Activated T-helper 1 cell treated with anti-CD3 and anti-CD28 coated beads, Interleukin-12 subunit alpha, Interleukin-12 subunit beta, Interleukin-2, Interleukin-4 antibody, amounts not matched to agents 30 ng/mL and 10 ng/mL and 1 ng/mL, durations not matched to agents 14 hours and 24 hours and 36 hours (primary cell): Measurements from ENCODE around the gene GALK1. TPM values are rescaled to one million over a fixed set of nuclear protein-coding genes. Genes with fewer than 3 reads are reported as not detected.

ENCODE experiments used
- DNase-seq: peaks from one replicate; pipeline ENCODE4 v3.0.0; 2021; ENCODE audit warnings: low spot score
- H3K27ac Mint-ChIP-seq: one replicate; pipeline ENCODE4 v1.8.0; 2021; ENCODE audit warnings: mild to moderate bottlenecking, mixed read lengths
- H3K27me3 Mint-ChIP-seq: one replicate; pipeline ENCODE4 v1.8.0; 2022; ENCODE audit warnings: mild to moderate bottlenecking, moderate library complexity, mixed read lengths; ENCODE audit not compliant: insufficient read depth
- H3K36me3 Mint-ChIP-seq: one replicate; pipeline ENCODE4 v1.8.0; 2021; ENCODE audit warnings: low read depth, mixed read lengths
- H3K4me1 Mint-ChIP-seq: one replicate; pipeline ENCODE4 v1.8.0; 2021; ENCODE audit warnings: low read depth, mixed read lengths
- H3K4me3 Mint-ChIP-seq: one replicate; pipeline ENCODE4 v1.8.0; 2021; ENCODE audit warnings: mild to moderate bottlenecking, moderate library complexity, mixed read lengths
- H3K9me3 Mint-ChIP-seq: one replicate; pipeline ENCODE4 v1.8.0; 2021; ENCODE audit warnings: mixed read lengths
- intact Hi-C: fragments of 100-400 bp; cut with micrococcal nuclease; formaldehyde crosslinking; loops from one replicate; pipeline ENCODE4 v1.15.1; 2024
- total RNA-seq: library from RNA; stranded (reverse); gene quantifications from 2 replicates; pipeline ENCODE4 v1.2.3, GENCODE V29; 2022

Gene GALK1
- total RNA-seq, 1 donor from 2014 or later: 48.0 TPM

DNA sequence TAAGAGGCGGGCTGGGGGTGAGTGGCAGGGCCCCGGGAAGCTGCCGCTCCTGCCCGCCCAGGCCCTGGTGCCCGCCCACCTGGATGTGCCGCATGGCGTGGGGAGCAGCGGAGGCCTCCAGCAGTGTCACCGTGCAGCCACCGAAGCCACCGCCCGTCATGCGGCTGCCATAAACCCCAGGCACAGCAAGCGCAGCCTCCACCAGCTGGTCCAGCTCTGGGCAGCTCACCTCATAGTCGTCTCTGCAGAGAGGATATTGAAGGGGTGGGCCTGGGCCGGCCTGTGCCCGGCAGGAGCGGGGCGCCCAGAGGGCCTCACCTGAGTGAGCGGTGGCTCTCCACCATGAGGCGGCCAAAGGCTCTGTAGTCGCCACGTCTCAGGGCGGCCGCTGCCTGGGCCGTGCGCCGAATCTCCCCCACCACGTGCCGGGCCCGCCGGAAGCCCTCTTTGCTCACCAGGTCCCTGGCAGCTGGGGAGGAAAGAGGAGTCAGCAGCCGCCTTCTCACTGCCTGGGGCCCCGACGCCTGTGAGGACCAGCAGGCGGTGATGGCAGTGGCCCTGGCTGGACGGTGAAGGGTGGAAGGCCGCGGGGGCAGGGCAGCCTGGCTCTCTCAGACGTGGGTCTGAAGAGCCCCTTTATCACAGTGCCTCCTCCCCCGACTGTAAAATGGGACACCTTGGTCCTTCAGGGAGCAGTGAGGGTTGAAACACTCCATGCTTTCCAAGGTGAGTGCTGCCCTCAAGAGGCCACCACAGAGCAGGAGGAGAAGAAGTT lies 6.7 kb downstream of the GALK1 start:
- no peak overlapping the region for H3K27ac Mint-ChIP-seq
- DNase-seq: no peak
- intact Hi-C loops: no loop called here
- H3K36me3 Mint-ChIP-seq: peaks cover 3% of the 10 kb centered on the region
- H3K27me3 Mint-ChIP-seq: no peaks in the 10 kb centered on the region
- no peaks in the 10 kb centered on the region for H3K9me3 Mint-ChIP-seq
- H3K4me3 Mint-ChIP-seq: no peak overlapping the region
- H3K4me1 Mint-ChIP-seq: peaks cover 12% of the 10 kb centered on the region

DNA sequence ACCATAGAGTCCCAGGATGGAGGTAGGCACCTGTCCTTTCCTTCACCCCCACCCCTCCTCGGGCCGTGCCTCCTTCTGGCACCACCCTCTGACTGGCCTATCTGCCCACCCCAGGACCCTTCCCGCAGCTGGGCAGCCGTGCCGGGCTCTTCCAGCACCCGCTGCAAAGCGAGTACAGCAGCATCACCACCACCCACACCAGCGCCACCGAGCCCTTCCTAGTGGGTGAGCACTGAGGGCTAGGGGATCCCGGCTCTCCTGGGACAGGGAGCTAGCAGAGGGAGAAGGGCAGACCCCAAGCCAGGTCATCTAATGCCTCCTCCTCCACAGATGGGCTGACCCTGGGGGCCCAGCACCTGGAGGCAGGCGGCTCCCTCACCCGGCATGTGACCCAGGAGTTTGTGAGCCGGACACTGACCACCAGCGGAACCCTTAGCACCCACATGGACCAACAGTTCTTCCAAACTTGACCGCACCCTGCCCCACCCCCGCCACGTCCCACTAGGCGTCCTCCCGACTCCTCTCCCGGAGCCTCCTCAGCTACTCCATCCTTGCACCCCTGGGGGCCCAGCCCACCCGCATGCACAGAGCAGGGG lies 7.8 kb downstream of the GALK1 start:
- Mint-ChIP-seq H3K9me3 (no peaks in the 10 kb centered on the region), H3K4me1 (peaks cover 6% of the 10 kb centered on the region), H3K27me3 (peaks cover 3% of the 10 kb centered on the region), H3K27ac (no peak overlapping the region), H3K36me3 (peaks cover 3% of the 10 kb centered on the region), H3K4me3 (no peak overlapping the region)
- no peak for DNase-seq
- intact Hi-C loops: no loop called here

GRCh38 chr17:75756451-75757085 lies 8.4 kb downstream of the GALK1 start:
- peaks cover 6% of the 10 kb centered on the region for H3K4me1 Mint-ChIP-seq
- no peaks in the 10 kb centered on the region for H3K9me3 Mint-ChIP-seq
- H3K27me3 Mint-ChIP-seq: peaks cover 3% of the 10 kb centered on the region
- DNase-seq: no peak
- H3K4me3 Mint-ChIP-seq: no peak overlapping the region
- no peak overlapping the region for H3K27ac Mint-ChIP-seq
- intact Hi-C loops: no loop called here
- H3K36me3 Mint-ChIP-seq: peaks cover 3% of the 10 kb centered on the region

DNA sequence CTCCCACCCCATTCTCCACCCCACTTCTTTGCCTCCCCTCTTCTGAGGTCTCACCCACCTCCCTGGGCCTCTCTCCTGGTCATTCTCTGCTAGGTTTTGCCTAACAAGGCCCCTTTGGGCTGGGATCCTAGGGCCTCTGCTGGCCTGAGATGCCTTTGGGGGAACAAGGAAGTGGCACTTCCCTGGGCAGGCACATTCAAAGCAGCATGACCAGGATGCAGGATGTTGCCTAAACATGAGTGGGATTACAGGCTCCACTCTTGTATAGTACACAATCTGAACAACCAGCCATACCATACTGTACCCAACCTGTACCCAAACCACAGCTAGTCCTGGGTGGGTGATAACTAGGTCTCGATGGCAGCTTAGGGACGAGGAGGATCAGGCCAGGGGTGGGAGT lies 9.0 kb downstream of the GALK1 start:
- Mint-ChIP-seq H3K9me3 (no peaks in the 10 kb centered on the region), H3K4me3 (no peak overlapping the region), H3K27ac (peak overlapping the region; percentile 34), H3K4me1 (peaks cover 6% of the 10 kb centered on the region), H3K36me3 (peaks cover 3% of the 10 kb centered on the region), H3K27me3 (peaks cover 7% of the 10 kb centered on the region)
- intact Hi-C loops: no loop called here
- no peak for DNase-seq

DNA sequence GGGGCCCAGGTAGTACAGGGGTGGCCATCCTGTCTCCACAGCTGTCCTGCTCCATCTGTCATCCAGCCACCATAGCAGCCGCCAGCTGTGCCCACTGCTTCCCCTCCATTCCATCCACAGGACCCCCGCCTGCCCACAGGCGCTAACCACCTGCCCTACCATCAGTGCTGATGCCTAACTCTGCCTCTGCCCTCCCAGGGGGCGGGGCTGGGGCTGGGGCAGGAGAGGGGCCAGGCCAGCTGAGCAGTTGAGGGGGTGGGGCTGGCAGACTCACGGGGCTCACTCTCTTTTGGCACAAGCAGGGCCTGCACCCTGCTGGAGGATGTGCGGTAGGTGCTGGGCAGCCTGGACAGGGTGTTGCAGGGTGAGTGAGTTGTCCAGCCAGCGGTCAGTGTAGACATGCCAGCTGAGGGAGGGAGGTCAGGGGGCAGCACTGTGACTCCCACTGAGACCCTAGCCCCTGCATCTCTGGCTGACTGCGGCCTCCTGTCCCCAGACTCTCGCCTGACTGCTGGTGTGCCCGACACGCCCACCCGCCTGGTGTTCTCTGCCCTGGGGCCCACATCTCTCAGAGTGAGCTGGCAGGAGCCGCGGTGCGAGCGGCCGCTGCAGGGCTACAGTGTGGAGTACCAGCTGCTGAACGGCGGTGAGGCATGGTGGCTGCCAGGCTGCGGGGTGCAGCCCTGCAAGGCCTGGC lies 9.6 kb downstream of the GALK1 start:
- H3K4me1 Mint-ChIP-seq: peaks cover 6% of the 10 kb centered on the region
- H3K36me3 Mint-ChIP-seq: peaks cover 3% of the 10 kb centered on the region
- H3K27ac Mint-ChIP-seq: peak overlapping the region; percentile 70
- peak overlapping the region; percentile 38 for H3K4me3 Mint-ChIP-seq
- no peaks in the 10 kb centered on the region for H3K9me3 Mint-ChIP-seq
- intact Hi-C loops: no loop called here
- DNase-seq: no peak
- peaks cover 9% of the 10 kb centered on the region for H3K27me3 Mint-ChIP-seq

DNA sequence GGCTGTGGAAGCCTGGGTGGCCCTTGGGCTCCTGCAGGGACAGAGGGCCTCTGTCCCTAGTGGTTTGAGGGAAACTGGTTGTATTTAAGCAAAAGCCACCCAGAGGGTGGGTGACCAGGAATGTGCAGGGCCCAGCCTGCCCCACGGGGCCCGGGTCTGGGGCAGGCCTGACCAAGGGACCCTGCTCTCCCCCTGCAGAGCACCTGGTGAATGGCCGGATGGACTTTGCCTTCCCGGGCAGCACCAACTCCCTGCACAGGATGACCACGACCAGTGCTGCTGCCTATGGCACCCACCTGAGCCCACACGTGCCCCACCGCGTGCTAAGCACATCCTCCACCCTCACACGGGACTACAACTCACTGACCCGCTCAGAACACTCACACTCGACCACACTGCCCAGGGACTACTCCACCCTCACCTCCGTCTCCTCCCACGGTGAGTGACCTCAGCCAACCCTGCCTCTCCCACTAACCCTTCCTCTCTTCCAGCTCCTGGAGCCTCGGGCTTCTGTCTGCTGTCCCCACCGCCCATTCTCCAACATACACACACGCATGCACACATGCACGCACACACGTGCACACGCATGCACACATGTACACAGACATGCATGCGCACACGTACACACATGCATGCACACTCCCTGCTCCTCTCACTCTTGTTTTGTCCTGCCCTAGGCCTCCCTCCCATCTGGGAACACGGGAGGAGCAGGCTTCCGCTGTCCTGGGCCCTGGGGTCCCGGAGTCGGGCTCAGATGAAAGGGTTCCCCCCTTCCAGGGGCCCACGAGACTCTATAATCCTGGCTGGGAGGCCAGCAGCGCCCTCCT lies 10.4 kb downstream of the GALK1 start:
- Mint-ChIP-seq H3K4me1 (peaks cover 11% of the 10 kb centered on the region), H3K27ac (peak overlapping the region; percentile 70), H3K27me3 (peaks cover 9% of the 10 kb centered on the region), H3K36me3 (peaks cover 3% of the 10 kb centered on the region), H3K4me3 (peak overlapping the region; percentile 38), H3K9me3 (no peaks in the 10 kb centered on the region)
- DNase-seq: no peak
- intact Hi-C loops: no loop called here

DNA sequence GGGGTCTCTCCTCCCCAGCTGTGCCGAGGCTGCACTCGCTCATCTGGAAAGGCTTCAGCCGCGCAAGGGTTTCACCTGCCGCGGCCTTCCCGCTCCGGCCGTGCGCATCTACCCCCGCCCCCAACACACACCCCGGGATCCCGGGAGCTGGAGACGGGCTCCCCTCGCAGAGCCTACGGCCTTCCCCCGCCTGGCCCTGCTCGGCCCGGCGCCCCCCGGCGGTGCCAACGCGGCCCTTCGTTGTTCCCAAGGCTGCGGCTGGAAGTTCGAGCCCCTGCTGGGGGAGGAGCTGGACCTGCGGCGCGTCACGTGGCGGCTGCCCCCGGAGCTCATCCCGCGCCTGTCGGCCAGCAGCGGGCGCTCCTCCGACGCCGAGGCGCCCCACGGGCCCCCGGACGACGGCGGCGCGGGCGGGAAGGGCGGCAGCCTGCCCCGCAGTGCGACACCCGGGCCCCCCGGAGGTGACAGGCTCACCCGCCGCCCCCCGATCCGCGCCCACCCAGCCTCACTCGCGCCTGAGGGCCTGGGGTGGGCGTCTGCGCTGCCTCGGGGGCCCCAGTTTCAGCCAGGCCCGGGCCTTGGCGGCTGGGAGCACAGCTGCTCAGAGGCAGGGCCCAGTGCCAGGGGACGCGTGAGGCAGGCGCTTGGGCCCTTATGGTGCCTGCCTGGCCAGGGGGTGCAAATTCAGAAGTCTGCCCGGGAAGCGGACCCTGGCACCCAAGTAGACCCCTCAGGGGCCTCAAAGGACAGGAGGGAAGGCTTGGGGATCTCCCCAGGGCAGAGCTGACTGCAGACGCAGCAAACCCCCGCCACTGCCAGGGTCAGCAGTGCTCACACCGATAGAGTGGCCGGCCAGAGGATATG lies 11.2 kb downstream of the GALK1 start:
- DNase-seq: peak; percentile 68
- H3K4me3 Mint-ChIP-seq: peak overlapping the region; percentile 65
- peaks cover 3% of the 10 kb centered on the region for H3K36me3 Mint-ChIP-seq
- H3K9me3 Mint-ChIP-seq: no peaks in the 10 kb centered on the region
- H3K27me3 Mint-ChIP-seq: peaks cover 9% of the 10 kb centered on the region
- intact Hi-C loops: no loop called here
- H3K4me1 Mint-ChIP-seq: peaks cover 14% of the 10 kb centered on the region
- H3K27ac Mint-ChIP-seq: no peak overlapping the region

DNA sequence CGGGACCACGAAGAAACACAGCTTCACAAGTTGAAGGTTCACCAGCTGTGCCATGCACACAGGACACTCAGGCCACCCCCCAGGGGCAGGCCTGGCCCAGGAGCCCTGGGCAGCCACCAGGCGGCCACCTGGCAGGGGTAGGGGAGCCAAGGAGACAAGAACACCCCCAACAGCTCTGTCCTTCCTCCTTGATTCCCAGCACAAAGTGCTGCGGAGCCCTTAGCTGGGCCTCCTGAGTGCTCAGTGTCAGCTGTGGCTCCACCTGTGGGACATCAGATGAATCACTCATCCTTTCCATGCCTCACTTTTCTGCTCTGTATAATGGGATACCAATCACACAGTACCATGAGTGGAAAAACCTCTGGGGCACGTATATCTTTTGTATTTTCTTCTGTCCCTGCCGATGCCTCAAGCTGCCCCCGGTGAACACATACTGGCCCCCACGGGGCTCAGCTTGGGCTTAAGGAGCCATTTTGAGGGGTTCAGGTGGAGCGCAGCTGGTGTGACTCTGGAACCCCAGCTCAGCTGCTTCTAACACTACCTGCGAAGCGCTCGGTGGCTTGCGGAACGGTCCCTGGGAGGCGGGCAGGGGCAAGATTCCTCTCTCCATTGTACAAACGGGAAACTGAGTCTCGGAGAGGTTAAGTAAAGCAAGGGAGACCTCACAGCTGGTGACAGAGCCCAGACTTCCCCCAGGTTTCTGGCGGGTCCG lies 12.0 kb downstream of the GALK1 start:
- H3K4me1 Mint-ChIP-seq: peaks cover 14% of the 10 kb centered on the region
- H3K36me3 Mint-ChIP-seq: peaks cover 3% of the 10 kb centered on the region
- DNase-seq: no peak
- intact Hi-C loops: no loop called here
- peaks cover 9% of the 10 kb centered on the region for H3K27me3 Mint-ChIP-seq
- no peaks in the 10 kb centered on the region for H3K9me3 Mint-ChIP-seq
- H3K4me3 Mint-ChIP-seq: peak overlapping the region; percentile 65
- H3K27ac Mint-ChIP-seq: peak overlapping the region; percentile 75

DNA sequence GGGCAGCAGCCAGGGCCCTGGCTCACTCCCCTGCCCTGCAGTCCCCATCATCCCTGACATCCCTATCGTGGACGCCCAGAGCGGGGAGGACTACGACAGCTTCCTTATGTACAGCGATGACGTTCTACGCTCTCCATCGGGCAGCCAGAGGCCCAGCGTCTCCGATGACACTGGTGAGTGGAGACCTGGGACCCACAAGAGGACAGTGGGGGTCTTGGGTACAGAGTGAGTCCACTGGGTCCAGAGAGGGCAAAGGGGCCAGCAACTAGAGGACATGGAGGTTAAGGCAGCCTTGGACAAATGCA lies 12.6 kb downstream of the GALK1 start:
- no peaks in the 10 kb centered on the region for H3K9me3 Mint-ChIP-seq
- intact Hi-C loops: no loop called here
- H3K27me3 Mint-ChIP-seq: peaks cover 12% of the 10 kb centered on the region
- H3K36me3 Mint-ChIP-seq: no peaks in the 10 kb centered on the region
- peaks cover 19% of the 10 kb centered on the region for H3K4me1 Mint-ChIP-seq
- no peak for DNase-seq
- no peak overlapping the region for H3K27ac Mint-ChIP-seq
- H3K4me3 Mint-ChIP-seq: peak overlapping the region; percentile 8

DNA sequence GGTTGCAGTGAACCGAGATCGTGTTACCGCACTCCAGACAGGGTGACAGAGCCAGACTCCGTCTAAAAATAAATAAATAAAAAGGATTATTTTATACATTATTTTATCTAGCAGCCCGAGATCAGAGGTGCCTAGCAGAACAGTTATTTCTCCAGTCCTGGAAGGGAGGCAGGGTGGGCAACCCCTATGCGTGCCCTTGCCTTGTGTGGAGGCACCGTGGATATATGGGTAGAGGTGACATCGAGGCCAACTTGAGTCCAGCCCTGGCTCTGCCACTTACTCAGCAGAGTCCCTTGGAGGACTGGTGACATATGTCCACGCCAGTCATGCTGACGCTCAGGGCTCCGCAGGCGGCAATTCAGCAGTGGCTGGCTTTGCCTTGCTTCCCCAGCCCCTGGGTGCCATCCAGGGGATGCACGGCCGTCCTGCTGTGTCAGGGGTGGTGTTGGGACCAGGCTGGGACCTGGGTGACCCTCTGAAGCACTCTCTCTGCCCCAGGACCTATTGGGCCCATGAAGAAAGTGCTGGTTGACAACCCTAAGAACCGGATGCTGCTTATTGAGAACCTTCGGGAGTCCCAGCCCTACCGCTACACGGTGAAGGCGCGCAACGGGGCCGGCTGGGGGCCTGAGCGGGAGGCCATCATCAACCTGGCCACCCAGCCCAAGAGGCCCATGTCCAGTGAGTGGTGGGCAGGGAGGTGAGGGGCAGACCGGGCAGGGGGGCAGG lies 13.2 kb downstream of the GALK1 start:
- no peaks in the 10 kb centered on the region for H3K9me3 Mint-ChIP-seq
- intact Hi-C loops: loop anchor here (2.0 kb wide), 1 partner anchor 325 kb away; no protein-coding TSS in a partner anchor

More for the DNA sequence above, 13.2 kb downstream of the GALK1 start:
- H3K36me3 Mint-ChIP-seq: no peaks in the 10 kb centered on the region
- no peak overlapping the region for H3K27ac Mint-ChIP-seq
- H3K27me3 Mint-ChIP-seq: peaks cover 12% of the 10 kb centered on the region
- H3K4me1 Mint-ChIP-seq: peaks cover 19% of the 10 kb centered on the region
- no peak for DNase-seq
- no peak overlapping the region for H3K4me3 Mint-ChIP-seq
